ENCODE results near the gene GALNT2.

Gene GALNT2

GRCh38 chr1:230261928-230262650 lies 195.1 kb downstream of the GALNT2 start:
- DNase-seq (ENCODE audit: low read depth): no peak

GRCh38 chr1:230262867-230263567 lies 196.0 kb downstream of the GALNT2 start:
- no peak for DNase-seq (ENCODE audit: low read depth)

DNA sequence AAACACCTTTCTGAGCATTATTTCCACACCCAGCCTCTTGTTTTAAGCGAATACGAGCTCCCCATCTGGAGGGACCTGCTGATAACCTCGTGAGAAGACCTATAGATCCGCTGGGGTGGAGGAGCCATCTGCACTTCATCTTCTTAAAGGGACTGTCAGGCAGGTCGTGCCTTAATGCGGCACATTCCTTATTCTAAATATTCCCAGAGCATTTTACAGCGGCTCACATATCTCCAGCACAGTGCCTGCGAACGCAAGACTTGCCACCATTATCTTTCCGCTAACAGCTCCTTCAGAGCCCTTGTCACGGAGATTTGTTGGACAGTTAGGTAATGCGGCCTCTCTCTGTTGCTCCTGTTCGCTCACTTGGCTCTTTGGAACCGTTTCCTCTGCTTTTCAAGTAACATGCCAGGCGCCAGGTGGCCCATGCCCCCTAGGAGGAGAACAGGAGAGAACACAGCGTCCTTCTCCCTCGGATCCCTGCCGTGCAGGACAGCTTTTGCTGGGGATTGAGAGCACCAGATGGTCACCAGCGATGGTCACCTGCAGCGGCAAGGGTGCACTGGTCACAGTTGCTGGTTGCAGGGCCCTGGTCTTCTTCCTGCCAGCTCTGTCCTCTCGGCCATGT lies 196.6 kb downstream of the GALNT2 start:
- no peak for DNase-seq (ENCODE audit: low read depth)

- no peak for DNase-seq (ENCODE audit: low read depth)
Observed at GRCh38 chr1:230264342-230264741, 197.3 kb downstream of the GALNT2 start.

DNA sequence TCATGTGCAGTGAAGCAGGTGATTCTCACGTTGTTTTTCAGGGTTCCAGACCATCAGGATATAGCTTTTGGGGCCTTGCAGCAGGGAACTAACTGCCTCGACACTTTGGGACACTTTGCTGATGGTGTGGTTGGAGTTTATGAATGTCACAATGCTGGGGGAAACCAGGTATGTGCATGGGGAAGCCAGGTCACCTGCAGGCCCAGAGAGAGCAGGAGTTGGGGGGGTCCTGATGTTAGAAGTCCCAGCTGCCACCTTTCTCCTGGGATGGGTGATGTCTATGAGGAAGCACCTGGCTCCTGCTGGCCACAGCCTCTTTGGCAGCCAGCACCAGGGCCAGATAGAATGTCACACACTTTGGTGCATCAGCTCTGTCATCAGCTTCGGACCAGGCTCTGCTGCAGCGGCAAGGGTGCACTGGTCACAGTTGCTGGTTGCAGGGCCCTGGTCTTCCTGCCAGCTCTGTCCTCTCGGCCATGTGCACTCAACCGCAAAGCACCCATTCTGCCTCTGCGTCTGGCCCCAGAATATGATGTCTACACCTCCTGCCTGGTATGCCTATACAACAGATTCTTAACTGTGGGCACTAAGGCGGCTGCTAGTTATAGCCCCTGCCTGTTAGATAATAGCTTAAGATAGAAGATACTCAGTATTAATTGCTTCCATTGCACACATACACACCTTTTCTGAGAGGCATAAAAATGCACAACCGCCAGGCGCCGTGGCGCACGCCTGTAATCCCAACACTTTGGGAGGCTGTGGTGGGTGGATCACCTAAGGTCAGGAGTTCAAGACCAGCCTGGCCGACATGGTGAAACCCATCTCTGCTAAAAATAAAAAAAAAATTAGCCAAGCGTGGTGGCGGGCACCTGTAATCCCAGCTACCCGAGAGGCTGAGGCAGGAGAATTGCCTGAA lies 198.4 kb downstream of the GALNT2 start:
- DNase-seq (ENCODE audit: low read depth): no peak

GRCh38 chr1:230266456-230266855 lies 199.4 kb downstream of the GALNT2 start:
- no peak for DNase-seq (ENCODE audit: low read depth)

GRCh38 chr1:230267338-230268065 lies 200.5 kb downstream of the GALNT2 start:
- DNase-seq (ENCODE audit: low read depth): no peak

DNA sequence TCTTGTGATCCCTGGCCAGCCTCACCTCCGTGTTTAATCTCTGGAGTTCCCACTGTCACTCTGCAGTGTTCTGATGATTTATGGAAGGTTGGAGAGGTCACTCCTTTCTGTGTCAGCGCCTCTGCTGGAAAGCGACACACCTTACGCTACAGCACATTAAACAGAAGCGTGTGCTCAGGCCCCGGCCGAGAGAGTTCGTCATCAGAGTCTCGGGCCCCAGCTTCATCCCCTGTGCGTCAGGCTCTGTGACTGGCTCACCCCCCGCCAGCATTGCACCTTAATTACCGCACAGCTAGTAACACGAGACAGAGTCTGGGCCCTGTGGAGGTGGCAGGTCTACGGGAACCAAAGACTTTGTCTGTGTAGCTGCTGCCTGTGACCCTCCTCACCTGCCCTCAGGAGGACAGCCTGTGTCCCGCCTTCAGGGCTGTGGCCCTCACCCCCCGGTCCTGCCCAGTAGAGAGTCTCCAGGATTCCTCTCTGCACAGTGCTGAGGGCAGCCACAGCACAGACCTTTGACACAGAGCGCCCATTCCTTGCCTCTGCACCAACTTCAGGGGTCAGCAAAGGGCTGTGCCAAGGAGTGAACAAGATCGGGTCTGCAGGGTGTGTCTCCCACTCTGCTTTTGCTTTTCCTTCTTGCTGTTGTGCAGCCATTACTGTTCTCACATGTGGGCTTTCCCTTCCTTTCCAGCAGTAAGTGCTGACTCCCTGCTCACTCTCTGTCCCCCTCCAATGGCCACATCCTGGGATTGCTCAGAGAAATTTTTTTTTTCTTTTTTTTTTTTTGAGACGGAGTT lies 201.5 kb downstream of the GALNT2 start:
- no peak for DNase-seq (ENCODE audit: low read depth)

- no peak for DNase-seq (ENCODE audit: low read depth)
Observed at GRCh38 chr1:230270185-230270558, 203.1 kb downstream of the GALNT2 start.

DNA sequence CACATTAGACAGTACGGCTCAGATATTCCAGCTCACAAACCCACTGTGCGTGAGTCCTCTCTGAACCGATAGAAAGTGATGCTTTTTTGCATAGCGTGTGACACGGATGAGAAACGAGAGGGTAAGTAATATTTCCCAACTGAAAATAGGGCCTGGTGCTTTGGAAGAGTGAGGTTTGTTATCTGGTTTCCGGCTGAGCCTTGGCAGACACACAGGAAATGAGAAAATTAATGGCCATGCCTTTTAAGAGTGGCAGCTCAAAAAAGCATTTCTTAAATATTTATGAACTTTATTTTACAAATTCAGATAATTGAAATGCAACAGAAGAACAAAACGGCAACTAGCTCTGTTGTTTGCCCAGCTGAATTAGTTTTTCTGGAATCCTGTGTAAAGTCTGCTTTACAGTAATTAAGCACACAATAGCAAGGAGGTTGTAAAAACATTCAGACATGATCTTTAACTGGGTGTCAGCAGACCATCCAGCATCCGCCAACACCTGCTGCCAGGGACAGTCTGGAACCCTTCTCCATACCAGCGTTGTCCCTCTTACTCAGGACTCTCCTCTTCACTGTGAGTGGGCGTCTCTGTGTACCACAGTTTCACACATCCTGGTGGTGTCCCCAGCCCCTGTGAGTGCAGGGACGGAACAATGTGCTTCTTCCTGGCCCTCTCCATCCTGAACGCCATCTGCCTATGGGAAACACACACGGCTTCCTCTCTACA lies 203.7 kb downstream of the GALNT2 start:
- DNase-seq (ENCODE audit: low read depth): no peak

DNA sequence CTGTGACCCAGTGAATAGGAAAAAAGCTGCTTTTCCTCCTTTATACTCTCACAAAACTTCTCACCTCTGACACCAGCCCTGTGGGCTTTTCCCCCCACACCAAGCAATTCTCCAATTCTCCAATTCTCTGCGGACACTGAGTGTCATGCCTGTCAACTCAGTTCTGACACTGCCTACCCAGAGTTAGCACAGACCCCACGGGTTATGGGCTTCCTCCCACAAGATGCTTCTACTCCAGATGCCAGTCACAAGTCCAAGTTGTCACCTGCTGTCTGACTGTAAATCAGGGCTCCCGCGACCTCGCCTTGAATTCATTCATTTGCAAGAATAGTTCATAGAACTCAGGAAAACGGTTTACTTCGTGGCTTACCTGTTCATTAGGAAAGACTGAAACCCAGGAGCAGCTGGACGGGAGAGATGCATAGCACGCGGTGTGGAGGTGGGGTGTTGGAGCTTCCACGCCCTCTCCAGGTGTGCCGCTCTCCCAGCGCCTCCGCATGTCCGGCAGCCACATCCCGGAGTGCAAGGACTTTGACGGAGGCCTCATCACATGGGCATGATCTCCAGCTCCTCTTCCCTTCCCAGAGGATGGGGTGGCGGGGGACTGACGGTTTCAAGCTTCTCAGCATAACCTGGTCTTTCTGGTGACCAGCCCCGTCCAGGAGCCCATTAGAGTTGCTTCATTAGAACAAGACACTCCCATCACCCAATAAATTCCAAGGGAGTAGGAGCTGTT lies 204.4 kb downstream of the GALNT2 start:
- DNase-seq (ENCODE audit: low read depth): no peak

DNA sequence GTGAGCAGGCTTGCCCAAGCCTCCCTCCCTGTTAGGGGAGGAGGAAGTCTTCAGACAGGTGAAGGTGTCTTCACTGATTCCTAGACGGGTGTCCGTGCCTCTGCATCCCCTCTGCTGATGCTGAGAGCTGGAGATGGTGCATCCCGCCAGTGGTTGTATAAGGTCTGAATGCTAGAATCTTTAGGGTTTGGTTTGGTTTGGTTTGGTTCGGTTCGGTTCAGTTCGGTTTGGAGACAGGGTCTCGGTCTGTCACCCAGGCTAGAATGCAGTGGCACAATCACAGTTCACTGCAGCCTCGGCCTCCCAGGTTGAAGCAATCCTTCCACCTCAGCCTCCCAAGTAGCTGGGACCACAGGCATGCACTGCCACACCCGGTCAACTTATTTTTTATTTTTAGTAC lies 205.5 kb downstream of the GALNT2 start:
- DNase-seq (ENCODE audit: low read depth): no peak

DNA sequence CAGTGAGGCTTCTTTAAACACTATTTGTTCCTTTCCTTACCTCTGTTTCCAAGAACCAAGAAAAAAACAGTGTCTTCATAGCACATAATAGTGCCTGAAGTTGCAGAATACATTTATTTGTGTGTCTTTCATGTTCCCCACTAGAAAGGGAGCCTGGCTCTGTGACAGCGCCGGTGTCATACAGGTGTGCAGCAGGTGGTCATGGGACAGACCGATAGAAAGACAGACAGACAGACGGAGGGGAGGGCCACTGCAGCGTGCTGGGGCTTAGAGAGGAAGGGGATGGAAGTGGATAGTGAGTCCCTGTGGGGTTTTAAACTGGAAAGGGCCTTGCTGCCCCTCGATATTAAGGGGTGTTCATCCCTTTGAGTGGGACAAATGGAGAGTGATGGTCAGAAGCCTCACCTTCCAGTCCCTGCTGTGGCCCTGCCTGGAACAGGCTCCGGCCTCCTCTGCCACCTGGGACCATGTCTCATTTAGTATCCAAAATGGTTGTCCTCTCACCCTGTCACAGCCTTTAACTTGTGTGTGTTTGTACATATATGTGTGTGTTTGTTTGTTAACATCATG lies 206.2 kb downstream of the GALNT2 start:
- DNase-seq (ENCODE audit: low read depth): no peak

- DNase-seq (ENCODE audit: low read depth): no peak
Observed at GRCh38 chr1:230274254-230274653, 207.2 kb downstream of the GALNT2 start.

GRCh38 chr1:230276401-230276800 lies 209.4 kb downstream of the GALNT2 start:
- DNase-seq (ENCODE audit: low read depth): no peak

GRCh38 chr1:230277201-230278025 lies 210.4 kb downstream of the GALNT2 start:
- DNase-seq (ENCODE audit: low read depth): no peak

GRCh38 chr1:230278376-230278775 lies 211.3 kb downstream of the GALNT2 start:
- no peak for DNase-seq (ENCODE audit: low read depth)

Measured in T follicular helper cell (primary cell).